GM18868 (cell line): ENCODE results near the gene COL27A1.

Source experiments
- ATAC-seq: cut with Tn5 transposase; IDR thresholded peaks from one replicate; pipeline ENCODE4 v1.9.1; 2021; ENCODE audit warnings: mild to moderate bottlenecking, moderate library complexity; ENCODE audit not compliant: unreplicated experiment

Gene COL27A1

DNA sequence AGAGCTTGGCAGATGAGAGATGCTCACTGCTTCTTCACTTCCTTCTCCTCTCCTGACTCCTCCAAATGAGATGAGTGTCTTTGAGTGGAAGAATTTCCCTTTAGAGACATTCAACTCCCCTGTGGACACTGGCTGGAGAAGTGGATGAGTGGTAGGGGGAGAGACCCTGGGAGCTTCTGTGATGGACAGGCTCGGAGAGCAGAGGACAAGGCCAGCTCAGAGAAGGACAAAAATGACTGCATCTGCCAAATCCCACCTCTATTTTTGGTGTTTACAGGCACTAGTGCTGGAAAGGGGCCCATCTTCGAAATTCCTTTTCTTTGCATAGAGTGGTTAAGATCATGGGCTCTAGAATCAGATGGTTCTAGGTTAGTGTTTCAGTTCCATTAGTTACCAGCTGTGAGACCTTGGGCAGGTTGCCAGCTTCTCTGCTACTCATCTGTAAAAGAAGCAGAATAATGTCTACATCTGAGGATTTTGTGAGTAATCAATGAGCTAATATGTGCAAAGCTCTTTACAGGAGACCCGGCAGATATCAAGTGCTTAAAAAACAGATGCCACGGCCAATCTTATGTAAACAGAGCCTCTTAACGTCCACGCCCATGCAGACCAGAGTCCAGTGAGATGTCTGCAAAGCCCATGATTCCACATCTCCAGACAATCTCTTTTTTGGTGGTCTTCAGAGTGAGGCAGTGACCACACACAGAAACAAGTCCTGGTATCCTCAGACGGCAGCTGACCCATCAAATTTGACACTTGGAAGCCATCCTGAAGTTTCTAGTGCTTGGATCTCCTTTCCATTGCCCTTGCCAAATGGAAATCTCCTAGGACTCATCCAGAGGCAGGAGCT is 13.6 kb upstream of the COL27A1 start:
- ATAC-seq, result no peak

DNA sequence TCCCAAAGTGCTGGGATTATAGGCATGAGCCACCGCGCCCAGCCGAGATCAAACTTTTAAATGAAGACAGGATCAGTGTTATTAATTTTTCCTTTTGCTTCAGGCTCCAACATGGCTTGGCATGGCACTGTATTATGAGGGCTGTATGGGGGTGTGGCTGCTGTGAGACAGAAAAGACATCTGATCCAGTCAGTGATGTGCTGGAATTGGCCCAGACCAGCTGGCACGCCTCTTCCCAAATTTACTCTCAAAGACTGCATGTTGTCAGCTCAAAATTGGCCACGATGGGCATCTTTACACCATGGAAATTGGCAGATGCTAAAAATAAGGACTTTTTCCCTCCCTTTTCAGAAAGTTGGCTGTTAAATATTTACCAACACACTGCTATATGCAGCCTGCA is 12.1 kb upstream of the COL27A1 start:
- ATAC-seq, result no peak

GRCh38 chr9:114146735-114147134 is 8.6 kb upstream of the COL27A1 start:
- ATAC-seq, result no peak

DNA sequence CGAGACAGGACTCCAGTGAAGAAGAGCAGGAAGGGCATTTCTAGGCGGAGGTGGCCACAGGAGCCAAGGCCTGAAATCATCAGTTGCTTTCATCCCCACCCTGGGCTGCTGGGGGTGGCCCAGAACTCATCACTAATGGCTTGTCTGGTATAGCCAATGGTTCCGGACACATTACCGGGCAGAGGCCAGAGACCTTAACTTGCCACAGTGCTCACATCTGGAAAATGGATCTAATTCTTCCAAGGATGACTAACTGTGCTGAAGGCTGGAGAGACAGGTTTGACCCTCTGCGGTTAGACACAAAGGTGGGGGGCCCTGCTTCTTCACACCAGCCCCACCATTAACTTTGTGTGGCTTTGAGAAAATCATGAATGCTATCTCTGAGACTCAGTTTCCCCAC is 6.2 kb upstream of the COL27A1 start:
- ATAC-seq, result no peak

DNA sequence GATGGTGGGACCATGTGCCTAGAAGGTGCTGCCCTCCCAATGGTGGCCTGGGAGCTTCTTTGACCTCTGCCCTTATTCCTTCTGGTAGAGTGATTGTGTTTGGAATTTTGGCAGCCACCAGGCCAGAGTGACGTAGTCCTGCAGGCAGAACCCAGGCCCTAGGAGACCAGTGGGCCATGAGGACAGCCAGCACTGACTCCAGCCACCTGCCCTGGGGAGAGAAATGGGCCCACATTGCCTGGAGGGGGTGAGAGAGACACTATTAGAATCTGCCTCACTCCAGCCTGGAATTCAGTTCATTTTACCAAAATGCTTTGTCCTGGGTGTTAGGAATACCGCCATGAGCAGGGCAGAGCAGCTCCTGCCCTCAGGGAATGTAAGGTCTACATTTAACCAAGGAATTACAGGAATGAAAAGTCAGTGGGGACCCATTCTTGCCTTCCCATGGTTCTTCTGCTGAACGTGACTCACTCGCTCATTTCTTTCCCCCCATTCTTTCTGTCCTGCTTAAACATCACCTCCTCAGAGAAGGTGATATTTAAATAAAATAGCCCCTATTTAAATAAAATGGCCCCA is 5.5 kb upstream of the COL27A1 start:
- no peak for ATAC-seq

GRCh38 chr9:114150608-114151007 is 4.7 kb upstream of the COL27A1 start:
- no peak for ATAC-seq

DNA sequence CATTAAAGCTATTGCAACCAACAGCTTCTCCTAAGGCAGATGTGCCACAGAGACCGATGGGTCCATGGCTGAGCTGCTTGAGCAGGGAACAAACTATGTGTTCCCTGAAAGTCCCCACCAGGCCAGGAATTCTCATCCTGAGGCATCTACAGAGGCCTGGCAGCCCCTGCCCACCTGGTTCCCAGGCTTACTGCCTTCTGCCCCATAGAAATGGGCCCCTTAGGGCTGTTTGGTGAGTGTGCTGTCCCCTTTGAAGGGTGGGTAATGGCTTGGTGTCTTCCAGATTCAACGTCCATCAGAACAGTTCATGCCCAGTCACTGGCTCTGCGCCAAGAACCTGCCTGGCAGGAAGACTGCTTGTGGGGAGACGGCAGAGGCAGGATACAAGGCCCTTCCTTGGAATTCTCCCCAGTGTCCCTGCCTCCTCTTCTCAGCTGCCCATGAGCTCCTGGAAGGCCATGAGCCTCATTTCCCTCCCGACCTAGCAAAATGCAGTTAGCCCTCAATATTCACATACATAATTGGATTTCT is 3.8 kb upstream of the COL27A1 start:
- ATAC-seq, result no peak

DNA sequence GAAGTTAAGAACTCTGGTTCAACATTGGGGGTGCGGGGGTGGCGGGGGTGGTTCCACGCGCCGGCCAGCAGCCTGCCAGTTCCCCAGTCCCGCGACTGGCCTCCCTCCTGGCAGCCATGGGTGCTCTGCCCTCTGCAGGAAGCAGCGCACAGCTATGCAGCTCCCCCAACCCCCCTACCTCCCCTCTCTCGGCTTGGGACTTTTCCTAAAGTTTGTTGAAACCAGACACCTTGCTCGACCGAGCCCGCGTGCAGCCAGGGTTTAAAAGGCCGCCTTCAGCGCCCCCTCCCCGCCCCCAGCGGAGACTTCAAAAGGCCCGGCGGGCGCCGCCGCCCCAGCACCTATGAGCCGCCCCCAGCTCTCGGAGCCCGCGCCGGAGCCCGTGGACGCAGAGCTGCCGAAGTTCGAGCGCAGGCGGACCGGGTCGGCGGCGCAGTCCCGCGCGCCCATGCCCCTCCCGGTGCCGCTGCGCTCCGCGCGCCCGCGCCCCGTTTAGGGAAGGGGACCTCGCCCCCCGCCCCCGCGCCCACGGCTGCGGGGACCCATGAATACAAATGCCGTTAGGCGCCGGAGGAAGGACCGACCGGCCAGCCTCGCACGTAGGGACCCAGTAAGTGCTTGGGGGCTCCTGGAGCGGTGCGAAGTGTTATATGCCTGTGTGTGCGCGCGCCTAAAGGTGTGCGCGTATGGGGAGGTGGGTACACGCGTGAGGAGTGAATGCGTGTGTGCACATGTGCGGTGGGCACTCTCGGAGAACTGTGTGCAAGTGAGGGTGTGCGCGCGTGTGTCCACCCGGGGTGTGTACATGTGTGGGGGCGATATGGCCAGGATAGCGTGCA is 1.4 kb upstream of the COL27A1 start:
- ATAC-seq, result no peak

DNA sequence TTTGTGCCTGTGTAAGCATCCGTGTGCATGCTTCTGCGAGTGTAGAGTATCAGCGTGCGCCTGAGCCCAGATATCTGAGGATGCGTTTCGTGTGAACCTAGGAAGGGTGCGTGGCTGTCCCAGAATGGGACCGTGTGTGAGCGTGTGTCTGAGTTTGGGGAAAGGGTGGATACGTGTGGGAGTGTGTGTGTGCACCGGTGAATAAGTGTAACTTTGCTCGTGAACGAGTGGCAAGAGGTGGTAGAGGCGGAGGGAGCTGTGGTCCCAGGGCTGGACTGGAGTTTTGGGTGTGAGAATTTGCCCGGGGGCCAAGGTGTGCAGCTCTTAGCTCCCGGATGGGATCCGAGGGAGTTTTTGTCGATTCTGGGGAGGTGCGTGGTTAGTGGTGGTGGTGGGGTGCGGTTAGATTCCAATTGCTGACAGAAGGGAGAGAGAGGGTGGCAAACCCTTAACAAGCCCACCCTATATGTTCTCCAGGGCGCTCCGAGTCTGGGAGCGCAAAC is 686 bp upstream of the COL27A1 start:
- no peak for ATAC-seq

DNA sequence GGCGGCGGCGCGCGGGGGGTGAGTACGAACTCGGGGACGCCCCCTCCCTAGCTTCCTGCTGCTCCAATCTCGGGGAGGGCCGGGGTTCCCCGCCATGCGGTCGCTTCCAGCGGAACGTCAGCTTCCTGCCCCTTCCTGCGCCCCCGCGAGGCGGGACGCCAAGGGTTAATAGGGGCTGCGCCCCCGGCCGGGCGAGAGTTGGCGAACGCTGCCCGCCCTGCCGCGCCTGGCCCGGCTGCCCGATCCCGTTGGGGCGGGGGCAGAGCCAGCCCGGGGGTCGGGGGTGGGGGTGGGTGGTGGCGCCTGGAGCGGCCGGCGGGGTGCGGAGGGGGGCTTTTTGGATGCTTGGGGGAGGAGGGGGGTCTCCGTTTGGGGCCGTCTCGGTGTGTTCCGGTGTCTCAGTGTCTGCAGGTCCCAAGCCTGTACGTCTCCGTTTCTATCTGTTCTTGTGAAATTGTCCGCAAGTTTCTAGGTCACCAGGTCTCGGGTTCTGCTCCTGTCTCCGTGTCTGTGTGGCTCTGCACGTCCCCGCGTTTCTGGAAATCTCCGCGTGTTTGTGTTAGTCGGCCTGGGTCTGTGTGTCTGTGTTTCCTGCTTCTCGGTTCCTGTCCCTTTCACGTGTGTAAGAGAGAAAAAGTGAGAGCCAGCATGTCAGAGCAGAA is 789 bp downstream of the COL27A1 start:
- ATAC-seq, result no peak

GRCh38 chr9:114156657-114157421 is 1.5 kb downstream of the COL27A1 start:
- ATAC-seq, result no peak

- no peak for ATAC-seq
Observed at GRCh38 chr9:114157516-114158176, 2.3 kb downstream of the COL27A1 start.

DNA sequence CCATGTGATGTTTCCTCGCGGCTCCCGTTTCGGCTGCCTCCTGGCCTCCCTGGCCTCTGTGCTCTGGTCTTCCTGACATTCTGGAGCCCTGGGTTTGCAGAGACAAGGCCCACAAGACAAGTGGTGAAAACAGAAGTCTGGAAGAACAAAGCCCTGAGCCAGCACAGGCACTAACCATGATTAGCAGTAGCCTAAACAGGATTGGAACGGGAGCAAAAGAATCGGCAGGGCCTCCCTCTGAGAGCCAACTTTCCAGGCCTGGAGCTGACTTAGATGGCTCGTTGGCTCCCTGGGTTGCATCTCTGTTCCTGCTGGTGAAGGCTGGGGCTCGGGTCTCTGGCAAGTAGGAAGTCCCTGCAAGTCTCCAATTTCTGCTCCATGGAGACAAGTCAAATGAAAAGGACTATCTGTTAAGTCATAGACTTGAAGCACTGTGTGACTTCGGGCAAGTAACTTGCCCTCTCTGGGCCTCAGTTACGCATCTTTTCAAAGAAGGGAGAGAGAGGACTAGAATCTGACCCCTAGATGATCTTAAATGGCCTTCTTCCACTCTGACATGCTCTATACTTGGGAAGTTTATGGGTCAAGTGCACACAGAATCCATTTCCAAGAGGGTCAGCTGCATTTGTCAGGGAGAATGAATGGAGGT is 3.3 kb downstream of the COL27A1 start:
- no peak for ATAC-seq

DNA sequence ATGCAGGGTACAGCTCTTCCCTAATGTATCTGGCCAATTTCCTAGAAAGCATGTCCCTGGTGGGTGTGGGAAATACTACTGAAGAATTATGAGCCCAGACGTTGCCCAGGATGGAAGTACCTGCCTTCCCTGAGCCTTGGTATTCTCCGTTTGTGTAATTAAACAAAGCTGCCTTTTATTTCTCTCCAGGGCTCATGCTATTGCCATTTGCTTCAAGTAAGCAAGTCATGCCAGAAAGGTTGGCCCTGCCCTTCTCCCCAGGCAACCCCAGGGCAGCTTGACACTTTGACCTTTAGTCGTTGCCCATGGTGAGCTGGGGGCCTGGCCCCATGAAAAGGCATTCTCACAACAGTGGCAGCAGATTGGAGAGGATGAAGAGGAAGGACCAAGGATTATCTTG is 4.4 kb downstream of the COL27A1 start:
- no peak for ATAC-seq

DNA sequence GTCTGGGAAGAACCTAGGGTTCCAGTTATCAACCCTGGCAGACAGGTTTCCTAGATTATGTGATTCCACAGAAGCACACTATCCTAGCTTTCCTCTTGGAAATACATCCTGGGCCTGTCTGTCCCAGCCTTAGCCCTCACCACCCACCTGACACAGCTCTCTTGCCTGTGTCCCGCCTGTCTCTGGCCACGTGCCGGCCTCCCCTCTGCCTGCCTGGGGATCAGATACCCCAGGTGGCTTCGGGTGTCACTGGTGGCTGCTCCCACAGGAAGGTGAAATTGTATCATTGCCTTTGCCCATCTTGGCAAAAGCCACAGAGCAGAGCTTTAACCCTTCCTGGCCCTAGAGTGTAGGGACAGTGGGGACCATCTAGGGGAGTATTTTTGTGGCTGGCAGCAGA is 6.2 kb downstream of the COL27A1 start:
- no peak for ATAC-seq

GRCh38 chr9:114163517-114163951 is 8.2 kb downstream of the COL27A1 start:
- no peak for ATAC-seq

GRCh38 chr9:114164191-114164794 is 9.0 kb downstream of the COL27A1 start:
- ATAC-seq, result no peak

GRCh38 chr9:114165407-114166102 is 10.2 kb downstream of the COL27A1 start:
- ATAC-seq, result no peak
